ENCODE measurements around the gene LMO7. TPM values are rescaled to one million over a fixed set of nuclear protein-coding genes. Genes with fewer than 3 reads are reported as not detected.

LMO7 gene
- total RNA-seq, 1 experiment from 2014 or later: 20.4 TPM

GRCh38 chr13:75804605-75805004, 168.5 kb downstream of the LMO7 start:
- no peak overlapping the region for H3K4me2 ChIP-seq (ENCODE audit: insufficient read depth, insufficient read length, low read length)
- no peaks in the 10 kb centered on the region for H3K27me3 ChIP-seq (ENCODE audit: insufficient read depth, low read length)
- peaks cover 6% of the 10 kb centered on the region for H3K27me3 Mint-ChIP-seq (ENCODE audit: low read depth)

More at GRCh38 chr13:75804605-75805004, 168.5 kb downstream of the LMO7 start:
- Histone ChIP-seq H3K23me2 (ENCODE audit: insufficient read length, low read depth, low read length, poor library complexity, severe bottlenecking) (no peaks in the 10 kb centered on the region), H2BK12ac (ENCODE audit: insufficient read length, low read depth, low read length) (no peak overlapping the region), H2AK5ac (ENCODE audit: insufficient read length, low read length) (no peak overlapping the region), H3K4me1 (ENCODE audit: insufficient read depth, low read length) (peaks cover 13% of the 10 kb centered on the region; the same call in 1 of the 2 replicates), H3K27ac (ENCODE audit: insufficient read length, low read depth, low read length) (no peak overlapping the region), H3K18ac (ENCODE audit: insufficient read length, low read depth, low read length) (no peak overlapping the region), H4K8ac (replicated peaks; ENCODE audit: insufficient read length, low read depth, low read length) (no peak overlapping the region), H2BK120ac (ENCODE audit: low read depth, low read length, poor library complexity, severe bottlenecking) (no peak overlapping the region), H2BK5ac (ENCODE audit: insufficient read length, low read length) (no peak overlapping the region), H3K9ac (ENCODE audit: extremely low read depth, insufficient read length, low read length) (no peak overlapping the region), H3K9me3 (ENCODE audit: control insufficient read depth, low read depth, low read length) (no peaks in the 10 kb centered on the region), H3K56ac (ENCODE audit: insufficient read length, low read depth, low read length) (no peak overlapping the region), H3K4ac (ENCODE audit: low read depth, low read length) (no peak overlapping the region), H4K91ac (ENCODE audit: insufficient read length, low read depth, low read length) (no peak overlapping the region), H2AFZ (ENCODE audit: low read length) (no peak overlapping the region), H3K23ac (ENCODE audit: insufficient read length, low read depth, low read length) (no peak overlapping the region), H3T11ph (ENCODE audit: low read length) (no peak overlapping the region), H2BK20ac (ENCODE audit: low read depth, low read length, poor library complexity, severe bottlenecking) (no peak overlapping the region), H3K79me2 (ENCODE audit: insufficient read depth, low read length) (no peaks in the 10 kb centered on the region), H3K79me1 (ENCODE audit: insufficient read depth, low read depth, low read length, poor library complexity, severe bottlenecking) (no peaks in the 10 kb centered on the region), H4K5ac (ENCODE audit: insufficient read length, low read depth, low read length) (no peak overlapping the region), H3K14ac (ENCODE audit: insufficient read depth, low read length) (no peak overlapping the region), H2BK15ac (ENCODE audit: low read depth, low read length) (no peak overlapping the region), H4K20me1 (ENCODE audit: control insufficient read depth, insufficient read depth, insufficient read length) (no peaks in the 10 kb centered on the region)
- H3K4me3 Mint-ChIP-seq: no peak overlapping the region
- no CpG with 5 or more reads among the region's 4 CpGs for WGBS (ENCODE audit: extremely low coverage, insufficient read length, low lambda C conversion rate)
- H3K9me3 Mint-ChIP-seq: no peaks in the 10 kb centered on the region
- TF ChIP-seq, protein P1, sequence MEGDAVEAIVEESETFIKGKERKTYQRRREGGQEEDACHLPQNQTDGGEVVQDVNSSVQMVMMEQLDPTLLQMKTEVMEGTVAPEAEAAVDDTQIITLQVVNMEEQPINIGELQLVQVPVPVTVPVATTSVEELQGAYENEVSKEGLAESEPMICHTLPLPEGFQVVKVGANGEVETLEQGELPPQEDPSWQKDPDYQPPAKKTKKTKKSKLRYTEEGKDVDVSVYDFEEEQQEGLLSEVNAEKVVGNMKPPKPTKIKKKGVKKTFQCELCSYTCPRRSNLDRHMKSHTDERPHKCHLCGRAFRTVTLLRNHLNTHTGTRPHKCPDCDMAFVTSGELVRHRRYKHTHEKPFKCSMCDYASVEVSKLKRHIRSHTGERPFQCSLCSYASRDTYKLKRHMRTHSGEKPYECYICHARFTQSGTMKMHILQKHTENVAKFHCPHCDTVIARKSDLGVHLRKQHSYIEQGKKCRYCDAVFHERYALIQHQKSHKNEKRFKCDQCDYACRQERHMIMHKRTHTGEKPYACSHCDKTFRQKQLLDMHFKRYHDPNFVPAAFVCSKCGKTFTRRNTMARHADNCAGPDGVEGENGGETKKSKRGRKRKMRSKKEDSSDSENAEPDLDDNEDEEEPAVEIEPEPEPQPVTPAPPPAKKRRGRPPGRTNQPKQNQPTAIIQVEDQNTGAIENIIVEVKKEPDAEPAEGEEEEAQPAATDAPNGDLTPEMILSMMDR (conservative IDR thresholded peaks at IDR 0.05): no peak
- H3K27ac Mint-ChIP-seq: peak overlapping the region in 1 of 3 experiments; percentile 91; a peak in 1 of 7 replicates
- H3K4me1 Mint-ChIP-seq: peaks cover 59% of the 10 kb centered on the region in 2 experiments
- DNase-seq: no peak
- H3K36me3 Mint-ChIP-seq (ENCODE audit: insufficient read depth in 1 of 3, low read depth in 3 of 3): peaks cover 0 to 7% (median 5%) of the 10 kb centered on the region in 3 experiments; a peak in 2 of 7 replicates
